HG02759 (cell line): ENCODE data around the gene FSTL5.
"Not testable (repeated sequence)": the region's sequence is repeated elsewhere in the genome, so short reads cannot be mapped to it uniquely, and the experiment has no call there.

Source experiments
- ATAC-seq: cut with Tn5 transposase; IDR thresholded peaks from one replicate; pipeline ENCODE4 v1.9.1; 2021; ENCODE audit warnings: mild to moderate bottlenecking, moderate library complexity; ENCODE audit not compliant: unreplicated experiment

The FSTL5 gene

GRCh38 chr4:162104459-162105124 lies 59.2 kb downstream of the FSTL5 start:
- ATAC-seq: no peak

GRCh38 chr4:162103908-162104307 lies 59.9 kb downstream of the FSTL5 start:
- ATAC-seq: not testable (repeated sequence)

GRCh38 chr4:162102713-162103112 lies 61.1 kb downstream of the FSTL5 start:
- no peak for ATAC-seq

- ATAC-seq: no peak
Measured at GRCh38 chr4:162101337-162101736, 62.5 kb downstream of the FSTL5 start.

- ATAC-seq: no peak
Measured at GRCh38 chr4:162075726-162076125, 88.1 kb downstream of the FSTL5 start.

GRCh38 chr4:162061214-162061613 lies 102.6 kb downstream of the FSTL5 start:
- no peak for ATAC-seq

GRCh38 chr4:162059656-162060055 lies 104.1 kb downstream of the FSTL5 start:
- ATAC-seq: no peak

- ATAC-seq: no peak
Measured at GRCh38 chr4:162056990-162057389, 106.8 kb downstream of the FSTL5 start.

- no peak for ATAC-seq
Measured at GRCh38 chr4:162046135-162046534, 117.7 kb downstream of the FSTL5 start.

- no peak for ATAC-seq
Measured at GRCh38 chr4:162038112-162038511, 125.7 kb downstream of the FSTL5 start.

- ATAC-seq: no peak
Measured at GRCh38 chr4:162017863-162018262, 145.9 kb downstream of the FSTL5 start.

- ATAC-seq: no peak
Measured at GRCh38 chr4:162016991-162017390, 146.8 kb downstream of the FSTL5 start.

- no peak for ATAC-seq
Measured at GRCh38 chr4:162016219-162016618, 147.6 kb downstream of the FSTL5 start.

- no peak for ATAC-seq
Measured at GRCh38 chr4:162015090-162015489, 148.7 kb downstream of the FSTL5 start.

- ATAC-seq: no peak
Measured at GRCh38 chr4:162011089-162011488, 152.7 kb downstream of the FSTL5 start.

- ATAC-seq: no peak
Measured at GRCh38 chr4:162010362-162010761, 153.4 kb downstream of the FSTL5 start.

- ATAC-seq: no peak
Measured at GRCh38 chr4:161992317-161992716, 171.5 kb downstream of the FSTL5 start.

- ATAC-seq: no peak
Measured at GRCh38 chr4:161991811-161992210, 172.0 kb downstream of the FSTL5 start.

- ATAC-seq: no peak
Measured at GRCh38 chr4:161990721-161991120, 173.1 kb downstream of the FSTL5 start.

GRCh38 chr4:161988946-161989345 lies 174.9 kb downstream of the FSTL5 start:
- ATAC-seq: no peak

- ATAC-seq: no peak
Measured at GRCh38 chr4:161987611-161988010, 176.2 kb downstream of the FSTL5 start.

- ATAC-seq: no peak
Measured at GRCh38 chr4:161952382-161952781, 211.4 kb downstream of the FSTL5 start.
